Vagina (tissue), 2 donors: ENCODE measurements around the gene ABAT.
"Not testable (repeated sequence)": the region's sequence is repeated elsewhere in the genome, so short reads cannot be mapped to it uniquely, and the experiment has no call there.

Source experiments
- CTCF ChIP-seq, 3 experiments: fragments of 450-650 bp in 2 of 3; fragments of 200-600 bp in 1 of 3; sonication (generic) in 1 of 3; IDR thresholded peaks; one replicate each; pipeline ENCODE4 v1.5.1; 2017 to 2019; ENCODE audit warnings: antibody characterized with exemption in 3 of 3, mild to moderate bottlenecking in 2 of 3, moderate library complexity in 2 of 3
- POLR2A ChIP-seq, 2 donors: fragments of 450-650 bp; IDR thresholded peaks; one replicate each; pipeline ENCODE4 v1.6.1; 2017; ENCODE audit warnings: antibody characterized with exemption in 2 of 2, mild to moderate bottlenecking in 2 of 2, moderate library complexity in 2 of 2
- POLR2AphosphoS5 ChIP-seq, 2 donors: sonication (generic); formaldehyde crosslinking; IDR thresholded peaks; one replicate each; pipeline ENCODE4 v1.9.0; 2017; ENCODE audit warnings: antibody characterized with exemption in 2 of 2, mild to moderate bottlenecking in 2 of 2, low read depth in 1 of 2; ENCODE audit not compliant: insufficient read depth in 1 of 2

- TF ChIP-seq CTCF (IDR thresholded peaks at IDR 0.05); POLR2A (IDR thresholded peaks at IDR 0.05); POLR2AphosphoS5 (IDR thresholded peaks at IDR 0.05; ENCODE audit: insufficient read depth in 1 of 2, low read depth in 1 of 2): not testable (repeated sequence)
These were observed 111.9 kb downstream of the ABAT start for GRCh38 chr16:8786316-8786715.
